H1 (cell line): ENCODE measurements around the gene OPN1SW. TPM values are rescaled to one million over a fixed set of nuclear protein-coding genes. Genes with fewer than 3 reads are reported as not detected.

Experiments
- KDM1A ChIP-seq: fragments of 200-600, 300-600 bp; sonication (generic); IDR thresholded peaks from 2 replicates; pipeline ENCODE4 v1.7.1; 2016; ENCODE audit warnings: mild to moderate bottlenecking, low read length, borderline replicate concordance
- POLR2A ChIP-seq, 2 experiments: IDR thresholded peaks; 1 replicate in 1 of 2; 2 replicates in 1 of 2; pipeline ENCODE4 v1.6.1; 2011; ENCODE audit warnings: low read depth in 2 of 2, low read length in 2 of 2, mild to moderate bottlenecking in 2 of 2; ENCODE audit errors: control extremely low read depth in 1 of 2
- RAD21 ChIP-seq, 2 experiments: IDR thresholded peaks in 1 of 2; conservative IDR thresholded peaks in 1 of 2; 2 replicates each; pipeline ENCODE4 v1.6.1; 2011; ENCODE audit warnings: low read depth in 2 of 2, low read length in 2 of 2, improper control_type of control experiment in 1 of 2, inconsistent platforms in 1 of 2, mild to moderate bottlenecking in 1 of 2, moderate library complexity in 1 of 2
- RBBP5 ChIP-seq: IDR thresholded peaks from 2 replicates; pipeline ENCODE4 v1.7.1; 2012; ENCODE audit warnings: low read depth, mild to moderate bottlenecking, inconsistent platforms, low read length, moderate library complexity, borderline replicate concordance
- polyA plus RNA-seq, 7 experiments: library from polyadenylated mRNA; depleted of rRNA in 3 of 7; stranded (reverse) in 5 of 7; unstranded in 2 of 7; fragments of >200 nt in 5 of 7; fragments of 200-250 nt in 2 of 7; gene quantifications; 1 replicate in 5 of 7; 2 replicates in 1 of 7; 4 replicates in 1 of 7; pipeline versions ENCODE4 v1.2.1 to v1.2.3, GENCODE V29; 2011 to 2013; ENCODE audit warnings: missing spikeins in 2 of 7, mixed read lengths in 2 of 7
- total RNA-seq: library from RNA; stranded (reverse); fragmentation: NEBNext Ultra II Directional; extraction: Animal tissue kit (Norgen Biotek cat#: 25700); gene quantifications from 2 replicates; pipeline ENCODE4 v1.2.1, GENCODE V29; 2021

OPN1SW gene
- total and polyA plus RNA-seq, 2 of the 8 experiments (the other 6 are each of a cell fraction or from before 2014, with no cell fraction given), result not detected

GRCh38 chr7:128791121-128791971, 15.8 kb upstream of the OPN1SW start, which contains the start of gene CCDC136 (continued):
- TF ChIP-seq RBBP5, result peak; percentile 62
- no peak for TF ChIP-seq RAD21 (IDR thresholded peaks at IDR 0.05 in 1 of 2, conservative IDR thresholded peaks at IDR 0.05 in 1 of 2; ENCODE audit: low read depth in 2 of 2, low read length in 2 of 2)
- peak in 1 of 2 experiments; percentile 22; a peak in 1 of 3 replicates for TF ChIP-seq POLR2A (IDR thresholded peaks at IDR 0.05; ENCODE audit: control extremely low read depth in 1 of 2, low read depth in 2 of 2, low read length in 2 of 2)
- TF ChIP-seq KDM1A, result peak; percentile 35; the same call in 1 of the 2 replicates
- TF ChIP-seq, all 59 proteins: peak for 10
